CD4-positive, alpha-beta memory T cell (primary cell): ENCODE measurements around the gene GJA5. TPM values are rescaled to one million over a fixed set of nuclear protein-coding genes. Genes with fewer than 3 reads are reported as not detected.

Source experiments
- polyA plus RNA-seq, 2 donors: library from polyadenylated mRNA; unstranded; fragments of 300-500 nt; fragmentation: Illumina TruSeq; gene quantifications; one replicate each; pipeline ENCODE4 v1.2.3, GENCODE V29; 2021
- total RNA-seq, 2 experiments: library from RNA; stranded (reverse); gene quantifications; one replicate each; pipeline ENCODE4 v1.2.3, GENCODE V29; 2021

GJA5 gene
- total and polyA plus RNA-seq, 4 experiments from 2014 or later, result not detected

Other genes starting within 250 kb of the GJA5 start
- gene BCL9, start 219.1 kb downstream of the GJA5 start, total RNA-seq, result 10 to 100 TPM; 12.7 to 15.5 TPM
- 1 to 10 TPM in 1 of 2 donors, under 1 TPM in 1; 0.02 to 5.4 TPM for gene BCL9, start 219.1 kb downstream of the GJA5 start, polyA plus RNA-seq
- 10 to 100 TPM; 22.0 to 22.7 TPM for gene ACP6, start 90.1 kb downstream of the GJA5 start, total RNA-seq
- gene ACP6, start 90.1 kb downstream of the GJA5 start, polyA plus RNA-seq, result 10 to 100 TPM; 15.4 to 18.3 TPM
- gene GJA8, start 142.2 kb upstream of the GJA5 start, total RNA-seq, result not detected
- not detected for gene GJA8, start 142.2 kb upstream of the GJA5 start, polyA plus RNA-seq
- 10 to 100 TPM; 29.6 to 31.9 TPM for gene GPR89B, start 167.8 kb upstream of the GJA5 start, total RNA-seq
- gene GPR89B, start 167.8 kb upstream of the GJA5 start, polyA plus RNA-seq, result 10 to 100 TPM; 14.9 to 18.5 TPM